NCI-H82 treated with DMSO at 0.1 percent for 48 hours (cell line): ENCODE data around the gene NAA15.
"Not testable (repeated sequence)": the region's sequence is repeated elsewhere in the genome, so short reads cannot be mapped to it uniquely, and the experiment has no call there.

Source experiments
- DNase-seq: peaks from one replicate; lab custom pipeline; 2025; ENCODE audit not compliant: unreplicated experiment; lab: John Stamatoyannopoulos, UW

NAA15 gene

GRCh38 chr4:139361301-139361700 lies 60.0 kb downstream of the NAA15 start:
- DNase-seq: no peak

GRCh38 chr4:139367421-139368090 lies 66.3 kb downstream of the NAA15 start:
- DNase-seq: no peak

DNA sequence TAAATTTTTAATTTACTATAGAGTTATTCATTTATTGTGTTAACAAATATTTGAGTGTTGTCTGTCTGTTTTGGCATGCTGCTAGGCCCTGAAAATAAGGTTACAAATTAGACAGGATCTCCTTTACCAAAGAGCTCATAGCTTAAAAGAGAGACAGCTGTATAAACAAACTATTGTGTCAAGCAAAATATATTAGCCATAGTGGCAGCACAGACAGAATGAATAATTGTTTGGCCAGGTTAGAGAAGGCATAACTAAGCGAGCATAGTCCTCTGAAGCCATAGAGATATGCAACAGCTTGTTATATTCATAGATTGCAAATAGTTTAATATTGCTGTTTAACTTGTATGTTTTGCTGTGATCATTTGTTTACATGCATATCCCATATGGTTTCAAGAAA lies 67.7 kb downstream of the NAA15 start:
- DNase-seq: no peak

GRCh38 chr4:139374251-139374650 lies 72.9 kb downstream of the NAA15 start:
- no peak for DNase-seq

DNA sequence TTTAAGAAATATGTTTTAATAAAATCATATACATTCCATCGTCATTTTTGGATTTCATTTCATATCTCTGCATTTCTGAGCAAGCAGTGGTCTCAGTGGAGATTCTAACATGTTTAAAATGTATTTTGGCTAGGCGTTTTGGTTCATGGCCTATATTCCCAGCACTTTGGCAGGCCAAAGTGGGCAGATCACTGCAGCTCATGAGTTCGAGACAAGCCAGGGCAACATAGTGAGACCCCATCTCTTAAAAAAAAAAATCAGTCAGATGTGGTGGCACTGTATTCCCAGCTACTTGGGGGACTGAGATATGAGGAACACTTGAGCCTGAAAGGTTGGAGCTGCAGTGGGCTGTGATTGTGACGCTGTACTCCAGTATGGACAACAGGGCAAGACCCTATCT lies 85.1 kb downstream of the NAA15 start:
- no peak for DNase-seq

DNA sequence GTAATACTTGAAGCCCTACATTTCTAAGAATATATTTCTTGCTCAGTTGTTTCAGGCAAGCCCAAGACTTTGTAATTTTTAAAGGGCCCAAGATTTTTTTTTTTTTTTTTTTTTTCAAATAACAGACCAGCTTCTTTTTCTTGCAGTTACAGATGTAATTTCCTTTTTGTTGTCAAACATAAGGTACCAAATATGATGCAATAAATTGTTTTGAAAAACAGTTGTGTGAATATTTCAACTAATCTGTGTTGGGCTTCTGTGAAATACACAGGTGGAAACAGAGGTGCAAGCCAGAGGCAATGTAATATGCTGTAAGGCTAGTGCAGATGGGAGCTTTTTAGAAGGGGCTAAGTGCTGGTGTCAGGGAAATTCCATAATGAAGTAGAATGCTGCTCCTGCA lies 87.8 kb downstream of the NAA15 start:
- no peak for DNase-seq

- no peak for DNase-seq
These were observed 88.7 kb downstream of the NAA15 start for GRCh38 chr4:139389991-139390390.

DNA sequence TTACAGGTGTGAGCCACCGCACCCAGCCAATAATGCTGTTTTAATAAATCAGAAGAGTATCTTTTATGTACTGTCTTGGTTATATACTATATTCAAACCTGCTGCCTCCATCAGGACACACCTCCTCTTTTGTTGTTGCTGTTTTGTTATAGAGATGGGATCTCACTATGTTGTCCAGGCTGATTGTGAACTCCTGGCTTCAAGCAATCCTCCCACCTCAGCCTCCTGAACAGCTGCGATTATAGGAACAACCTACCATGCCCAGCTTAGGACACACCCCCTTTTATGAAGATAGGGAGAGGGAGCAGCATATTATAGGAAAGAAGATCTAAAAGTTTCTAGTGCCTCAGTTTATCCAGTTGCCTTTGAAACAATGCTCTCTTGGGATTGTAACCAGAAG lies 90.4 kb downstream of the NAA15 start:
- DNase-seq: no peak

- DNase-seq: no peak
These were observed 91.5 kb downstream of the NAA15 start for GRCh38 chr4:139392797-139393196.

- no peak for DNase-seq
These were observed 100.1 kb downstream of the NAA15 start for GRCh38 chr4:139401368-139401767.

DNA sequence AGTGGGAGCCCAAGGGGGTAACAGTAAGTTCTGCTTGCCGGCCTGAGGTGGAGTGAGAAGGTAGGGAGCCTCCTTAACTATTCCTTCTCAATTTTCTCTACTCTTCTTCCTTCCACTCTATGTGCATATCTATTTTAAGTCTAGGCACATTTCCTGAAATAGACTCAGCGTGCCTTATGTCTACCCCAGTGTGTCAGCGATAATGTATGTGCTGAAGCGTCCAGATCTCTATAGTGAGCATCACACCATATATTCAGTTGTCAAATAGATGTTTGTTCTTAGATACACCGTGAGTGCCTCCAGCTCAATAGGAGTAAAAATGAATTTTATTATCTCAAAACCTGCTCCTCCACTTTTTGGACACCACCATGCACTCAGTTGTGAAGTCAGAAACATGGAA lies 101.1 kb downstream of the NAA15 start:
- no peak for DNase-seq

- DNase-seq: peak; percentile 35
These were observed 102.2 kb downstream of the NAA15 start for GRCh38 chr4:139403462-139403861.

DNA sequence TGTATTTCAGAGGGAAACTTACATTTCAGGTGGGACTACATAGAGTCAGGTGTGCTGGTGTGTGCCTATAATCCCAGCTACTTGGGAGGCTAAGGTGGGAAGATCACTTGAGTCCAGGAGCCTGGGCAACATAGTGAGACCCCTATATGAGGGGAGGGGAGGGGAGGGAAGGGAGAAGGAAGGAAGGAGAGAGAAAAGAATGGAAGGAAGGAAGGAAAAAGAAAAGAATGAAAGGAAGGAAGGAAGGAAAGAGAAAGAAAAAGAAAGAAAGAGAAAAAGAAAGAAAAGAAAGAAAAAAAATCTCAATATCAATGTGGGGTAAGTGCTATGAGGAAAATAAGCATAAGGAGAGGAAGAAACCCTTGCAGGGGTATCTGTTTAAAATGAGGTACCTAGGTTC lies 109.0 kb downstream of the NAA15 start:
- no peak for DNase-seq

GRCh38 chr4:139414671-139415210 lies 113.4 kb downstream of the NAA15 start:
- DNase-seq: not testable (repeated sequence)

DNA sequence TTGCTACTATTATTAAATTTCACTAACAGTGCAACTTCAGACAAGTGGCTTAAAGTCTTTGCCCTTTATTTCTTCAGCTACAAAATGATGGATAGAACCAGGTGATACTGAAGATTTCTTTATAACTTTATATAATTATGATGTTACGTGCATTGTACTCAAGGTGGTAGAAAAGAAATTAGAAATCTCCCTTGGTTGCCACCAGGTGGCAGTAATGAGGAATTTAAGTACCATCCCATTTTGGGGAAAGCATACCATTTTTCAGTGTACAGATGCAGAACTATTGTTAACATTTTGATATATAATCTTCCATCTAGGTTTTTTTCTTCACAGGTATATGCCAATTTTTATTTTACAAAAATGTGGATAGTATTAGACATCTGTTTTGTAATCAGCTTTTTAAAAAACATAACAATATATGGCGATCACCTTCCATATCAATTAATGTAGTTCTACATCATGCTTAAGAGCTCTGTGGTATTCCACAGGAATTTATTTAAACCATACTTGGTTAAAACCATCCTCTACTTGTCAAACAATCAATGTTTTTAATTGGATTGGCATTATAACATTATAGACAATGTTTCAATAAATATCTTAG lies 114.9 kb downstream of the NAA15 start:
- no peak for DNase-seq

DNA sequence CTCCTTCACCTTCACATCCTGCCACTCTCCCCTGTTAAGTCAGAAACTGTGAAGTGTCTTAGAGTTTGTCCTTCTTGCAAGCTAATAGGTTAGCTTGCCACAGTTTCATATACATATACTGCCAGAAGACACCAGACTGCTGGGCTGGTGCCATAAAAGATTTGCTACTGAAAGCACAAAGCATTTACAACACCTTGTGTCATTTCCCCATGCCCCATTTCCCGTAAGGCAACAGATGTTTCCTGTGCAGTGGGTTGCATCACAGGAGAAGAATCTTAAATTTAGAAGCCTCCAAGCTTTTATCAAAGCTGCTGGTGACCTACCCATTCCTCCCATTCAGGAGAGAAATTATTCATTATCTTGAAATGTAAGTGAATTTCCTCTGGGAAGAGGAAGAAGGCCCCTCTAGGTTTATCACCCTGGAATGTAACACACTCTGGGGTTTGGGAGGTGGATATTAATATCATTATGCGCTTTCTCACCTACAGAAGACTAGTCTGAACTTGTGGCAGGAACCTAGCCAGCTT lies 118.1 kb downstream of the NAA15 start:
- DNase-seq: no peak

DNA sequence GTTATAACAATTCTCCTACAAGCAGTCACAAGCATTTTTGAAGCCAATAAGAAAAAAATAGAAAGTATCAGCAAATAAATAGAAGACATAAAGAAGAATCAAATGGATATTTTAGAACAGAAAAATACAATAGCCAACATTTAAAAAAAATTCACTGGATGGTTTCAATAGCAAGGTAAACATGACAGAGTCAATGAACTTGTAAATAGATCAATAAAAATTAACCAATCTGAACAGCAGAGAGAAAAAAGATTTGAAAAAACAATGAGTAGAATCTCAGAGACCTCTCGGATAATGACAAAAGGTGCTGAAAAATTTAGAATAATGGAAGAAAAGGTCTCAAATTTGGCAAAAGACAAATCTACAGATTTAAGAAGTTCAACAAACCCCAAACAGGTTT lies 119.3 kb downstream of the NAA15 start:
- no peak for DNase-seq

DNA sequence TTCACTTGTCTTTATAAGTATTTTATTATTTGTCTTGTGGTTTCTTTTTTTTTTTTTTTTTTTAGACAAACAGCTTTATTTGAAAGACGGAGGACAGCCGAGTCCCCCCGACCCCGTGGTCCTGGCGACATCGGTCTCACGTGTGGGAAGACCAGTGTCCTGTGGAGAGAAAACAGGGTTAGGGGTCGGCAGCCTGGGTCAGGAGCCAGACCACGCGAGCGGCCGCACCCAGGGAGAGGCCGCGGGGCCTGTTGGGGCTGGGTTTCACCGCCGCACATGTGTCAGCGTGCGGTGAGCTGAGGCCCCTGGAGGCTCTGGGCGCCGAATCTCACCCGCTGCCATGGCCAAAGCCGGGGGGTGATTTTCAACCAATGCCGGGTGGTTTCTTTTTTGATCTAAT lies 134.8 kb downstream of the NAA15 start:
- DNase-seq: no peak

GRCh38 chr4:139438141-139438540 lies 136.8 kb downstream of the NAA15 start:
- DNase-seq: no peak

DNA sequence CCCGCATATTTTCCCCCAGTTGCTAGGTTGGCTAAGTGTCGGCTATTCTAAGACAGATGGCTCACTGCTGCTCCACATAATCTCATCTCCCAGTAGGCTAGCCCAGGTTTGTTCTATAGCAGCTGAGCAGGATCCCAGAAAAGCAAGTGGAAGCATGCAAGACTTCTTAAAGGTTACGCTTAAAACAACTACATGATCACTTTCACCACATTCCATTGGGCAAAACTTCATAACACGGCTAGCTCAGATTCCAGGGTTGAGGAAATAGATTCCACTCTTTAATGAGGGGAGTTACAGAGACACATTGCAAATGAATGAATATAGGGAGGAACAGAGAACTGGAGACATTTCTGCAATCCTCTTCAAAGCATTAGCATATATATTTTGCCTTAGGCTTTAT lies 139.7 kb downstream of the NAA15 start:
- no peak for DNase-seq

DNA sequence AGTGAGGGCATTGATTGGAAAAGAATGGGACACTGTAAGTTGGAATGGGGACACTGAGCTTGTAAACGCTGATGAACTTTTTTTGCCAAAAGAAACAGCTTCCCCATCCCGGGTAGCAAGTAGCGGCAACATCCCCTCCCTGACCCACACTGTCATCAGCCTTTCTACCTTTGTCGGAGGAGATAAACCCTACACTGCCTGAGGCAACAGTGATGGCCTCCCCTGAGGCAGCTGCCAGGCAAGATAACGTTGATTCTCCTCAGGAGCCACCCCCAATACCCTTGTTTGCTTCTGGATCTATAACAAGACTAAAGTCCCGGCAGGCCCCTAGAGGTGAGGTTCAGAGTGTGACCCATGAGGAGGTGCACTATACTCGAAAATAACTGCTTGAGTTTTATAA lies 142.4 kb downstream of the NAA15 start:
- DNase-seq: no peak

- DNase-seq: not testable (repeated sequence)
These were observed 143.6 kb downstream of the NAA15 start for GRCh38 chr4:139444881-139445280.

DNA sequence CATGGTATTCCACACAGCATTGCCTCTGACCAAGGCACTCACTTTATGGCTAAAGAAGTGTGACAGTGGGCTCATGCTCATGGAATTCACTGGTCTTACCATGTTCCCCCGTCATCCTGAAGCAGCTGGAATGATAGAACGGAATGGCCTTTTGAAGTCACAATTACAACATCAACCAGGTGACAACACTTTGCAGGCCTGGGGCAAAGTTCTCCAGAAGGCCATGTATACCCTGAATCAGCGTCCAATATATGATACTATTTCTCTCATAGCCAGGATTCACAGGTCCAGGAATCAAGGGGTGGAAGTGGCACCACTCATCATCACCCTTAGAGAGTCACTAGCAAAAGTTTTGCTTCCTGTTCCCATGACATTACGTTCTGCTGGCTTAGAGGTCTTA lies 145.8 kb downstream of the NAA15 start:
- DNase-seq: not testable (repeated sequence)
